Epithelial cell of esophagus (primary cell): Measurements from ENCODE around the gene FOXJ1.
A peak's percentile ranks its signal among the peaks of the same experiment; 100 is the strongest.

Experiments
- DNase-seq: peaks from one replicate; pipeline ENCODE4 v3.0.0; 2010; ENCODE audit warnings: low read depth
- H3K4me3 ChIP-seq: 2 replicates; pipeline ENCODE4 v1.5.1; 2011; ENCODE audit warnings: mild to moderate bottlenecking, low read length, control low read depth
- TF ChIP-seq, protein P1 (sequence below): IDR thresholded peaks from 2 replicates; pipeline ENCODE4 v1.5.1; 2011; ENCODE audit warnings: low read depth, mild to moderate bottlenecking, low read length, control low read depth, inconsistent platforms; ENCODE audit not compliant: insufficient read depth; ENCODE audit errors: missing control alignments

FOXJ1 gene

GRCh38 chr17:76088868-76089576 is 52.0 kb downstream of the FOXJ1 start:
- no peak for DNase-seq
- H3K4me3 ChIP-seq, result no peak overlapping the region
- TF ChIP-seq, protein P1, sequence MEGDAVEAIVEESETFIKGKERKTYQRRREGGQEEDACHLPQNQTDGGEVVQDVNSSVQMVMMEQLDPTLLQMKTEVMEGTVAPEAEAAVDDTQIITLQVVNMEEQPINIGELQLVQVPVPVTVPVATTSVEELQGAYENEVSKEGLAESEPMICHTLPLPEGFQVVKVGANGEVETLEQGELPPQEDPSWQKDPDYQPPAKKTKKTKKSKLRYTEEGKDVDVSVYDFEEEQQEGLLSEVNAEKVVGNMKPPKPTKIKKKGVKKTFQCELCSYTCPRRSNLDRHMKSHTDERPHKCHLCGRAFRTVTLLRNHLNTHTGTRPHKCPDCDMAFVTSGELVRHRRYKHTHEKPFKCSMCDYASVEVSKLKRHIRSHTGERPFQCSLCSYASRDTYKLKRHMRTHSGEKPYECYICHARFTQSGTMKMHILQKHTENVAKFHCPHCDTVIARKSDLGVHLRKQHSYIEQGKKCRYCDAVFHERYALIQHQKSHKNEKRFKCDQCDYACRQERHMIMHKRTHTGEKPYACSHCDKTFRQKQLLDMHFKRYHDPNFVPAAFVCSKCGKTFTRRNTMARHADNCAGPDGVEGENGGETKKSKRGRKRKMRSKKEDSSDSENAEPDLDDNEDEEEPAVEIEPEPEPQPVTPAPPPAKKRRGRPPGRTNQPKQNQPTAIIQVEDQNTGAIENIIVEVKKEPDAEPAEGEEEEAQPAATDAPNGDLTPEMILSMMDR, result no peak

DNA sequence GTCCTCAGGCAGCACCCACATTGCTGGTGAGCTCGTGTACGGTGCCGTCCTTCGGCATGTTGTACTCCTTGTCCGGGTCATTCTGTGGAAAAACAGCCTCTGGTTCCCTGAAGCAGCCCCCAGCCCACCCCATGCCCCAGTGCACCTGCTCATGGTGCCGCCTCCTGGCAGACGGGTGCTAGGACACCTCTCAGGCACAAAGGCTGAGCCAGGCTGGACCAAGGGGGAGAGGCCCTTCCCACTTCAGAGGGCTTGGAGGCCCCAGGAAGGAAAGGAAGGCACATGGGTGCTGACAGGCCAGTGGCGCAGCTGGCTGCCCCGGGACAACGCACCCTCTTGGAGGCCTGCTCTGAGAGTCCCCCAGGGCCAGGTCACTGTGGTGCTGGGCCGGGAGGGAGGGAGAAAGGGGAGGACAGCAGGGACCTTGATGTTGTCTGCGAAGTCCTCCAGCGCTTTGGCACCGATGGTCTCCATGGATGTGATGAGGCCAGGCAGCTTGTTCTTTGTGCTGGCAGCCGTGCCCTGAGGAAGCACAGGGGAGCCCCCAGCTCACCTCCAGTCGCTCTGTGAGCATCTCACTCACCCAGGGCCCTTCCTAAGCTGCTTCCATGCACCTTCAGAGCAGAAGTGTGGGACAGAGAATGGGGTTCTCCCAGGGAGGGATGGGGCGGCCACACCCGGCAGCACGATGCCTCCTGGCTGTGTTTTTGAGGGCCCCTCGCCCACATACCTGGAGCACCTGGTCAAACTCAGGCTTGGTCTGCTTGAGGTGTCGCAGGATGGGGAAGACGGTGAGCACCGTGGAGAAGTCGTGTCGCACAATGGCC is 52.8 kb downstream of the FOXJ1 start:
- TF ChIP-seq, protein P1, result peak; percentile 9
- DNase-seq, result no peak
- H3K4me3 ChIP-seq, result no peak overlapping the region

- no peak for DNase-seq
- no peak overlapping the region for H3K4me3 ChIP-seq
- TF ChIP-seq, protein P1, result no peak
Measured at GRCh38 chr17:76087531-76087930, 53.5 kb downstream of the FOXJ1 start.

- DNase-seq, result no peak
- TF ChIP-seq, protein P1, result no peak
- no peak overlapping the region for H3K4me3 ChIP-seq
Measured at GRCh38 chr17:76086384-76086783, 54.7 kb downstream of the FOXJ1 start.
